A549 (cell line): ENCODE results near the gene HCAR2. TPM values are rescaled to one million over a fixed set of nuclear protein-coding genes. Genes with fewer than 3 reads are reported as not detected.
"Not testable (repeated sequence)": the region's sequence is repeated elsewhere in the genome, so short reads cannot be mapped to it uniquely, and the experiment has no call there.

Experiments
- ATAC-seq, 2 experiments: fragments of 200-7000 bp in 1 of 2; fragments of >200 bp in 1 of 2; cut with Nextera tagmentation in 1 of 2; cut with Tn5 transposase in 1 of 2; 3 replicates each; pipeline versions ENCODE4 v1.8.0 to v1.9.1; 2018 to 2020; ENCODE audit warnings: mild to moderate bottlenecking in 1 of 2, moderate library complexity in 1 of 2
- CTCF ChIA-PET: fragments of 300-600 bp; sonication (Branson Sonifier 250); formaldehyde crosslinking; extraction: SDS; loops from one replicate; lab custom pipeline; 2021; ENCODE audit warnings: antibody characterized with exemption, inconsistent platforms; lab: Yijun Ruan, JAX
- POLR2A ChIA-PET: fragments of 350-600 bp; formaldehyde crosslinking; extraction: SDS; loops from one replicate; lab custom pipeline; 2021; ENCODE audit warnings: antibody characterized with exemption, inconsistent platforms; lab: Yijun Ruan, JAX
- DNase-seq, 2 experiments: peaks; one replicate each; pipeline versions ENCODE4 v3.0.0 to v3.0.0-alpha.2; 2011 to 2016; ENCODE audit warnings: low read depth in 1 of 2, low spot score in 1 of 2
- FAIRE-seq: peaks from 2 replicates; lab custom pipeline; 2011; peaks lifted over from hg19 to GRCh38; lab: Jason Lieb, UNC
- H3K27ac ChIP-seq, 2 experiments: fragments of >200 bp; sonication (Bioruptor Twin); formaldehyde crosslinking; 3 replicates each; pipeline ENCODE4 v1.5.1; 2016 to 2017
- H3K4me1 ChIP-seq: fragments of >200 bp; sonication (Bioruptor Twin); formaldehyde crosslinking; 3 replicates; pipeline ENCODE4 v1.6.1; 2016
- H3K4me2 ChIP-seq: fragments of >200 bp; sonication (Bioruptor Twin); formaldehyde crosslinking; 3 replicates; pipeline ENCODE4 v1.6.1; 2016
- H3K4me3 ChIP-seq: fragments of >200 bp; sonication (Bioruptor Twin); formaldehyde crosslinking; 3 replicates; pipeline ENCODE4 v1.5.1; 2016
- H3K9me3 ChIP-seq: fragments of >200 bp; sonication (Bioruptor Twin); formaldehyde crosslinking; 3 replicates; pipeline ENCODE4 v1.6.1; 2016
- CTCF ChIP-seq: fragments of >200 bp; sonication (Bioruptor Twin); formaldehyde crosslinking; IDR thresholded peaks from 3 replicates; pipeline ENCODE4 v1.5.1; 2016
- EHMT2 ChIP-seq: fragments of 200-600 bp; sonication (generic); IDR thresholded peaks from 2 replicates; pipeline ENCODE4 v1.6.1; 2016; ENCODE audit warnings: antibody characterized with exemption, low read depth, mild to moderate bottlenecking, moderate library complexity
- EP300 ChIP-seq, 2 experiments: fragments of >200 bp; sonication (Bioruptor Twin); formaldehyde crosslinking; IDR thresholded peaks; 2 replicates in 1 of 2; 3 replicates in 1 of 2; pipeline ENCODE4 v1.6.1; 2016 to 2017
- FOSB ChIP-seq: fragments of 250-450 bp; sonication (Bioruptor Pico); IDR thresholded peaks from 2 replicates; pipeline ENCODE4 v1.5.0; 2020; ENCODE audit warnings: mild to moderate bottlenecking, moderate library complexity
- HEYL ChIP-seq: fragments of 250-450 bp; sonication (Bioruptor Pico); IDR thresholded peaks from 2 replicates; pipeline ENCODE4 v1.8.0; 2021; ENCODE audit warnings: mild to moderate bottlenecking, moderate library complexity
- JUN ChIP-seq, 2 experiments: fragments of >200 bp; sonication (Bioruptor Twin); formaldehyde crosslinking; IDR thresholded peaks; 2 replicates in 1 of 2; 3 replicates in 1 of 2; pipeline ENCODE4 v1.6.1; 2016 to 2017
- KDM5A ChIP-seq: fragments of 200-600 bp; sonication (generic); IDR thresholded peaks from 2 replicates; pipeline ENCODE4 v1.6.1; 2016; ENCODE audit warnings: antibody characterized with exemption, mild to moderate bottlenecking
- MYC ChIP-seq: IDR thresholded peaks from 2 replicates; pipeline ENCODE4 v1.6.1; 2012; ENCODE audit warnings: mild to moderate bottlenecking, inconsistent platforms, low read length, improper control_type of control experiment, borderline replicate concordance
- NR3C1 ChIP-seq: fragments of >200 bp; sonication (Bioruptor Twin); formaldehyde crosslinking; IDR thresholded peaks from 3 replicates; pipeline ENCODE4 v1.6.1; 2017
- POLR2AphosphoS2 ChIP-seq: conservative IDR thresholded peaks from 2 replicates; pipeline ENCODE4 v1.6.1; 2012; ENCODE audit warnings: low read length, improper control_type of control experiment, inconsistent platforms
- SREBF2 ChIP-seq: fragments of 450-650 bp; IDR thresholded peaks from 2 replicates; pipeline ENCODE4 v1.6.1; 2014; ENCODE audit warnings: mild to moderate bottlenecking, moderate library complexity
- TP53 ChIP-seq: fragments of 250-450 bp; sonication (Bioruptor Pico); IDR thresholded peaks from 2 replicates; pipeline ENCODE4 v1.5.0; 2021; ENCODE audit warnings: mild to moderate bottlenecking, moderate library complexity
- ZSCAN20 ChIP-seq: fragments of 250-450 bp; sonication (Bioruptor Pico); IDR thresholded peaks from 2 replicates; pipeline ENCODE4 v1.8.0; 2022; ENCODE audit warnings: mild to moderate bottlenecking, moderate library complexity
- WGBS: methylation state at CpG from one replicate; pipeline ENCODE4 v1.1.6; 2017; ENCODE audit errors: missing lambda C conversion rate; 5-methylcytosine and 5-hydroxymethylcytosine counted together
- polyA plus RNA-seq, 4 experiments: library from polyadenylated mRNA; depleted of rRNA in 3 of 4; stranded (reverse); fragments of >200 nt; fragmentation: RNase III in 1 of 4; extraction: RNeasy Plus Mini Kit Qiagen cat#74134 plus additional on column Dnase treatment in 1 of 4; gene quantifications; 2 replicates in 3 of 4; 3 replicates in 1 of 4; pipeline ENCODE4 v1.2.3, GENCODE V29; 2011 to 2017

The HCAR2 gene
- polyA plus RNA-seq, 2 of the 4 experiments (the other 2 are of a cell fraction), result 0.09 TPM; not detected in 1

- H3K27ac ChIP-seq, POLR2A ChIA-PET, H3K4me2 ChIP-seq, H3K4me1 ChIP-seq, DNase-seq, H3K4me3 ChIP-seq, H3K9me3 ChIP-seq: not testable (repeated sequence)
- ATAC-seq (peak in 1 of 2 experiments; percentile 7; a peak in 1 of 6 replicates), FAIRE-seq (peak; percentile 7)
- 70% methylated on average over 1 of the region's 1 CpG for WGBS
- CTCF ChIA-PET, result interaction anchor here (0.7 to 1.4 kb wide), 2 partner anchors 18 to 41 kb away, joined by 3 to 4 read pairs; no protein-coding TSS in a partner anchor
Measured at GRCh38 chr12:122711266-122711665, 8.1 kb upstream of the HCAR2 start.

- FAIRE-seq, H3K4me3 ChIP-seq, H3K4me2 ChIP-seq, H3K9me3 ChIP-seq, DNase-seq, POLR2A ChIA-PET, H3K4me1 ChIP-seq, H3K27ac ChIP-seq: not testable (repeated sequence)
- WGBS, result 83% methylated on average over 2 of the region's 2 CpGs
- CTCF ChIA-PET, result interaction anchor here (0.6 to 1.4 kb wide), 2 partner anchors 8 to 42 kb away, joined by 3 read pairs; no protein-coding TSS in a partner anchor
- ATAC-seq, result peak in 1 of 2 experiments; percentile 18; a peak in 2 of 6 replicates
Measured at GRCh38 chr12:122710341-122710740, 7.2 kb upstream of the HCAR2 start.

- H3K27ac ChIP-seq, H3K4me3 ChIP-seq, DNase-seq, ATAC-seq, POLR2A ChIA-PET, H3K4me2 ChIP-seq, H3K4me1 ChIP-seq, CTCF ChIA-PET, H3K9me3 ChIP-seq, FAIRE-seq: not testable (repeated sequence)
- WGBS, result no CpG with 5 or more reads among the region's 3 CpGs
Measured at GRCh38 chr12:122709287-122709686, 6.1 kb upstream of the HCAR2 start.

GRCh38 chr12:122703841-122704240 lies 684 bp upstream of the HCAR2 start:
- H3K9me3 ChIP-seq, POLR2A ChIA-PET, ATAC-seq, DNase-seq, H3K4me1 ChIP-seq, H3K27ac ChIP-seq, FAIRE-seq, H3K4me2 ChIP-seq, H3K4me3 ChIP-seq, CTCF ChIA-PET: not testable (repeated sequence)
- WGBS, result 81% methylated on average over 3 of the region's 3 CpGs

GRCh38 chr12:122701481-122701880 lies 1.7 kb downstream of the HCAR2 start:
- POLR2A ChIA-PET, H3K27ac ChIP-seq, DNase-seq, H3K4me2 ChIP-seq, H3K4me3 ChIP-seq, H3K4me1 ChIP-seq, H3K9me3 ChIP-seq: not testable (repeated sequence)
- WGBS, result 83% methylated on average over 4 of the region's 4 CpGs
- peak in 1 of 2 experiments; percentile 16; a peak in 3 of 6 replicates for ATAC-seq
- CTCF ChIA-PET, result interaction anchor here (0.6 kb wide), 1 partner anchor 49 kb away, joined by 3 read pairs; no protein-coding TSS in a partner anchor
- peak; percentile 32 for FAIRE-seq

- peak; percentile 87 for FAIRE-seq
- WGBS, result 14% methylated on average over 1 of the region's 9 CpGs
- peak; percentile 72; a peak in 5 of 6 replicates for ATAC-seq
- H3K4me2 ChIP-seq, H3K4me1 ChIP-seq, H3K27ac ChIP-seq, H3K9me3 ChIP-seq, H3K4me3 ChIP-seq, DNase-seq, CTCF ChIA-PET, POLR2A ChIA-PET: not testable (repeated sequence)
Measured at GRCh38 chr12:122700038-122700710, 3.0 kb downstream of the HCAR2 start.

GRCh38 chr12:122696922-122697321 lies 6.2 kb downstream of the HCAR2 start:
- 100% methylated on average over 2 of the region's 2 CpGs for WGBS
- H3K4me1 ChIP-seq, POLR2A ChIA-PET, ATAC-seq, DNase-seq, H3K27ac ChIP-seq, H3K9me3 ChIP-seq, H3K4me2 ChIP-seq, H3K4me3 ChIP-seq, FAIRE-seq: not testable (repeated sequence)
- CTCF ChIA-PET, result interaction anchor here (1.0 kb wide), 1 partner anchor 59 kb away, joined by 3 read pairs; no protein-coding TSS in a partner anchor

- no peak overlapping the region for H3K4me3 ChIP-seq
- ChIA-PET POLR2A (no interaction called here), CTCF (interaction anchor here (1.7 to 4.0 kb wide), 2 partner anchors 53 to 61 kb away, joined by 4 to 19 read pairs; partner anchors contain the start of gene DENR)
- TF ChIP-seq TP53, result no peak
- TF ChIP-seq CTCF, result no peak
- no peak for TF ChIP-seq KDM5A
- TF ChIP-seq SREBF2, result no peak
- no peak for TF ChIP-seq EHMT2
- TF ChIP-seq FOSB, result no peak
- TF ChIP-seq JUN (IDR thresholded peaks at IDR 0.05), result no peak
- no peak for TF ChIP-seq POLR2AphosphoS2
- no peak for TF ChIP-seq HEYL (CRISPR knock-in tag)
- no peak for TF ChIP-seq ZSCAN20 (CRISPR knock-in tag)
- TF ChIP-seq NR3C1, result no peak
- no peak for TF ChIP-seq EP300 (IDR thresholded peaks at IDR 0.05)
- TF ChIP-seq MYC, result no peak
- FAIRE-seq (no peak), DNase-seq (no peak), ATAC-seq (no peak)
- WGBS, result 88% methylated on average over 3 of the region's 3 CpGs
- 0 out of 3 replicates have a peak, but pooled peaks cover 4% of the 10 kb centered on the region for H3K4me1 ChIP-seq
- no peak overlapping the region for H3K27ac ChIP-seq
- H3K4me2 ChIP-seq, result no peak overlapping the region
- H3K9me3 ChIP-seq, result no peaks in the 10 kb centered on the region
Measured at GRCh38 chr12:122691566-122691965, 11.6 kb downstream of the HCAR2 start.
